Measurements from ENCODE around the gene IP6K2. TPM values are rescaled to one million over a fixed set of nuclear protein-coding genes. Genes with fewer than 3 reads are reported as not detected.

The IP6K2 gene
- polyA plus RNA-seq, 4 donors = 182 to 311 (median 218) TPM

DNA sequence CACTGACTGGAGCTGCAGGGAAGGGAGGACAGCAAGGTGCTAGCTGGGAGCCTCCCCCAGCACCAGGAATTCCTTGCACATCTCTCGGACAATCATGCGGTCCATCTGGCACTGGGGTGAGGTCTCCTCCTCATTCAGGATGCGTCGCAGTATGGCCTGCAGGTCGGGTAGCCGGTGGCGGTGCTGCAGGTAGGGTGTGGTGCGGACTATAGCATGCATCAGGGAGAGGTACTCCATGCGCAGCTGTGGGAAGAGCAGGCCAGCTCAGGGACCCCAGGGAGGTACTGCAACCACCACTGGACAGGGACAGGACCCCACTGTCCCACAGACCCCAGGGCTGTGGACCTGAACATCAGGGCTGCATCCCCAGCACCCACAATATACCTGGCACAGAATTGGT, 42.5 kb downstream of the IP6K2 start:
- DNase-seq (ENCODE audit: low read depth in 4 of 4, low spot score in 2 of 4) = no peak

DNA sequence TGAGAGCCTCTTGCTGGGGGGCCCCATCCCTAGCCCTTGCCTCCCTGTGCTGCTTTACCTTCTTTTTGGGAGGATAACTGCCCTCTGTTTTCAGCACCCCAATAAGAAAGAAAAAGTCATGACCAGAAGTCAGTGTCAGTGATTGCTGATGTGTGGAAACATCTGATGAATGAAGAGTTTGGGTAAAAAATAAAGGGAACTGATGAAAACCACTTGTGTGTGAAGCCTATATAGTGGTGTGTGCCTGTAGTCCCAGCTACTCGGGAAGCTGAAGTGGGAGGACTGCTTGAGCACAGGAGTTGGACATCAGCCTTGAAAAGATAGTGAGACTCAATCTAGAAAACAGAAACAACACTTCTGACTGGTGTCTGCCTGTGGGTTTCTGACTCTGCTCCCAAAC, 44.5 kb downstream of the IP6K2 start:
- no peak for DNase-seq (ENCODE audit: low read depth in 4 of 4, low spot score in 2 of 4)

DNA sequence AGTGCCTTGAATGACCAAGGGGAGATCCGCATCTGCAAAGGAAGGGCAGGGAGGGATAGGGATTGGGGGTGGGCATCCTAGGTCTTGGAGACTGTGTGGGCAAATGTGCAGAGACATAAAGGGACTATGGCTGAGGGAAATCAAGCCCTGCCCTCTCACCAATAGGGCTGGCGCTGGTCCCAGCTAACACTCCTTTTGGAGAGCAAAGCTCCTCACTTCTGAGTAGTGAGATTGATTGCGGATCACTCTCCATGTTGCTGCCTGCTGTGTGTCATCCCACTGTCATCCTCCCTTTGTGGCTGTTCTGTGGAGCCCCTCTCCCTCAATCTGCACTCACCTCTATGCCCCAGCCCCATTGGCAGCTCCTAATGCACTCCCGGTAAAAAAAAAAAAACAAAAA, 52.1 kb downstream of the IP6K2 start:
- DNase-seq (ENCODE audit: low read depth in 4 of 4, low spot score in 2 of 4) = no peak

DNA sequence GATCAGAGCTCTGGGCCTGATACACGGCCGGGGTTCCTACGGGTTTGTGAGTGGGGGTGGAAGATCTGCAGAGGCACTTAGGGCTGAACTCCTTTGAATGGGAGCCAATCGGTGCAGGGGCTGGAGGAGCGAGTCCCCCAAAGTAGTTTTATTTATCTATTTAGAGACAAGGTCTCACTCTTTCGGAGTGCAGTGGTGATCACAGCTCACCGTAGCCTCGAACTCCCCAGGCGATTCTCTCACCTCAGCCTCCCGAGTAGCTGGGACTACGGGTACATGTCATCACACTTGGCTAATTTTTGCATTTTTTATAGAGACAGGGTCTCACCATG, 52.7 kb downstream of the IP6K2 start:
- no peak for DNase-seq (ENCODE audit: low read depth in 4 of 4, low spot score in 2 of 4)

DNA sequence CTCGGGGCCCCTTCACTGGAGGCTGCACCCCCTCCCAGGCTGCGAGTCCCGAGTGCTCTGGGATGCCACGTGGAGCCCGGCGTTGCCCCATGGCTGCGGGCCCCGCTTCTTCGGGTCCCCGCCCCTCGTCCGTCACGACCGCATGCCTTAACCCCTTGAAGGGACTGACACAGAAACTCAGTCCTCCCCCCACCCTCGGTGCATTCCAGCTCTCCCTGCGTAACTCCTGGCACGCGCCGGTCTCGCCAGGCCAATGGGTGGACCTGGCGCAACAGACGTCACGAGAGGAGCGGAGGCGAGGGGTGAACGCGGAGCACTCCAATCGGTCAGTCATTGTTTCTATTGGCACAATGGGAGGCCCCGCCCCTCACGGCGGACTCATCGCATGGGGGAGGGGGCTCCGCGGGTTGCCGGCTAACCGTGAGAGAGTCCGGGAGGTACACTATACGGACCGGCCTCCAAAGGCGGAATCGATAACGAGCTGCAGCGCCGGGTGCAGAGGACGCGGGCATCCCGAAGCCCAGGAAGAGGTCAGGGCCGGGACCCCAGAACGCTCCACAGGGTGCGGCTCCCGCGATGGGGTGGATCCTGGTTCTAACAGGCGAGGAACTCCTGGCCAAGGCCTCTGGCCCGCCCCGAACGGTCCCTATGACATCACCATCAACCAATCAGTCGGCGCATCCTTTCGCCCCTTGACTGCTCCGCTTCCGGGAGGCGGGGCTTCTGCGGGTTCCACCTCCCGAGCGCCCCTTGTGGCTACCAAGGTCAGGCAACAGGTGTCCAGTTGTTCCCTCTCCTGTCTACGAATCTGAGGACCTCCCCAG, 53.3 kb downstream of the IP6K2 start:
- DNase-seq (ENCODE audit: low read depth in 4 of 4, low spot score in 2 of 4) = peak; percentile 81 to 90 (median 87)

DNA sequence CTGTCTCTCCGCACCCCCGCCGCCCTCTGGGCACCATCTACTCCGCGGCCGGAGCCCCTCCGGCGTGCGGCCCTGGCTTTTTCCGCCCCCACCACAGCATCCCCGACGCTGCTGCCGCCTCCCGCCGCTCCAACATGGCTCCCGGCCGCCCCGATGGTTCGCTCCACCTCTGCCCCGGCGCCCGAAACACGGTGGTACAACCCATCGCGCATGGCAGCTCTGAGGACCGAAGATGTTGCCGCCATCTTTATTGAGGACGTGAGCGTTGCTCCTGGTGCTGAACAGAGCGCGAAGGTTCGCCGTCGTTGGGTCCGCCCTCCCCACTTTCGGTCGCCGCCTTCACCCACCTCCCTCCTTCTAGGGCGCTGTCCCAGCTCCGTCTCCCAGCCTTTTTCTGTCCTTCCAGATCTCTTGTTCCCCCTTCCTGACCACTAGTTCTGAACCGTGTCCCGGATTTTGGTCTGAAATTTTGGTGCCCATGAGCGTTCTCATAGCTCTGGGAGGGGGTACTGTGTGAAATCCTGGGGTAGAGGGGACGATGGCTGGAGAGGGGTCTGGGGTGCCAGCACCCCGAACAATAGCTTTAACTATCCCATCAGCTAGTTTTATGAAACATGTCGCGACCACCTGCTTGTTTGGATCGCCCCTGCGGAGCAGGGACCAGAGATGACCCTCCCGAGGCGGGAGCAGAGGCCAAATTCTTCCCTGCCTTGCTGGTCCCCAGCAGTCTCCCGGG, 54.1 kb downstream of the IP6K2 start, which contains the start of gene CELSR3:
TSS of gene CELSR3 (minus strand) at position 134 of the 736 bp plus-strand sequence. CDS start 252 bp downstream, outside the sequence.
- DNase-seq (ENCODE audit: low read depth in 4 of 4, low spot score in 2 of 4) = peak in 2 of 4 donors; percentile 57 to 63

DNA sequence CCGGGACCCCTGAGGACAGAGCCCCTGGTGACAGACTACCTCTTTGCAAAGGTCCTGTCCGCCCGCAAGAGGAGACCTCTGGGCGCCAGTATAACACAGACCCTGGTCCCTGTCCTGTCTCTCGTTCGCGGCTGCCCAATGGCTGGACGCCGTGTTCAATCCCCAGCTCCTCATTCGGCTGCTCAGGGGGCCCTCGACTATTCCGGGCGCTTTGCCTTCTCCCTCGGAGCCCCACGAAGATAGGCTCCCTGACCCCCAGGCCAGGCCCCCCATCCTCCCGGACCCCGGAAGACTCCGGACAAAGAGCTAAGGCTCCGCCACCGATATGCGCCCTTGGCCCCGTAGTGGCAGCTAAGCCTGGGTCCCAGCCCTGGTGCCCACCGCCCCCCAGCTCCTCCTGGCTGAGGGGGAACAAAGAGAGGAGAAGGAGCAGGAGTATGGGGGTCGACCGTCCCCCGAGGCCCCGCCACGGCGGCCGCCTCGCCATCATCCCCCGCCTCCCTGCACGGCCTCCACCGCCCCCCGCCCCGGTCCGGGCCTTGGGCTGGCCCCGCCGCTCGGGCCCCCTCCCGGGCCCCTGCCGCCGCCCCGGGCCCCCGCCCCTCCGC, 54.8 kb downstream of the IP6K2 start:
- no peak for DNase-seq (ENCODE audit: low read depth in 4 of 4, low spot score in 2 of 4)

DNA sequence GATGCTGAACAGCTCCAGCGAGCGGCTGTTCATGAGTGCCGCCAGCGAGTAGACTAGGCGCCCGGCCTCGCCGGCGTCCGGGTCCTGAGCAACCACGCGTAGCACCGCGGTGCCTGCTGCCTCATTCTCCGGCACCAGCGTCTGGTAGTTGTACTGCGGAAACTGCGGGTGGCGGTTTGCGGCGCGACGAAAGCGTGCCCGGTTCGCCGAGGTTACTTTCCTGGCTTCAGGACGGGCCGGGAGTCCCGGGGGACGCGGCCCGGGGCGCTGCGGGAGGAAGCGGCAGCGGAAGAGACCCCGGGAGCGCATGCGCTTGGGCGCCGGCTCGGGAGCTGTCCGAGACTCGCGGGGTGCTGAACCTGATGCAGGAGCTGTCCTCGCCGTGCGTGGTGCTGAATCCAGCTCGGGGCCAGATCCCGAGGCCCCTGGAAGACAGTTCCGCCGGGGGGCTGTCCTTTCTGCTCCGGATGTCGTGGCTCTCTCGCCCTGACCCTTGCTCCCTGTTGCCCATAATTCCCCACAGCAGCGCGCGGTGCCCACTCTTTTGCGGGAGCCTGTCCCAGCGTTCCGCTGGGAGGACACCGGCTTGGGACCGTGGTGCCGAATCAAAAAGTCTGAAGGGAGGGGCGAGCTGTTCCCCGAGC, 55.4 kb downstream of the IP6K2 start:
- DNase-seq (ENCODE audit: low read depth in 4 of 4, low spot score in 2 of 4) = peak in 2 of 4 donors; percentile 44 to 61

DNA sequence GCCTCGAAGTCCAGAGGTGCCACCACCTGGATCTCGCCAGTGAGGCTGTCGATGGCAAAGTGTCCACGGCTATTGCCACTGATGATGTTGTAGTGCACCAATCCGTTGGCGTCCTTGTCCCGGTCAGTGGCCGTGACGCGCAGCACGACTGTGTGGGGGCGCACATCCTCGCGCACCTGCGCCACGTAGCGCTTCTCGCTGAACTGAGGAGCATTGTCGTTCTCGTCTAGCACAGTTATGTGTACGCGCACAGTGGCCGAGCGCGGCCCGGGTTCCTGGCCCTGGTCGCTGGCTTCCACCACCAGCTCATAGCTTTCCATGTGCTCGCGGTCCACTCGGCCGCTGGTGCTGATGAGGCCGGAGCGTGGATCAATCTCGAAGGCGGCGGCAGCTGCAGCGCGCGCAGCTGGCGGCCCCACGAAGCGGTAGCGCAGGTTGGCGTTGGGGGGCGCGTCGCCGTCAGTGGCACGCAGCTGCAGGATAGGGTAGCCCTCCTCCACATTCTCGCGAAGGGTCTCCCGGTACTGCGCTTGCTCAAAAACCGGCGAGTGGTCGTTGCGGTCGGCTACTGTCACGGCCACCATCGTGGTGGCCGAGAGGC, 56.1 kb downstream of the IP6K2 start:
- DNase-seq (ENCODE audit: low read depth in 4 of 4, low spot score in 2 of 4) = no peak

DNA sequence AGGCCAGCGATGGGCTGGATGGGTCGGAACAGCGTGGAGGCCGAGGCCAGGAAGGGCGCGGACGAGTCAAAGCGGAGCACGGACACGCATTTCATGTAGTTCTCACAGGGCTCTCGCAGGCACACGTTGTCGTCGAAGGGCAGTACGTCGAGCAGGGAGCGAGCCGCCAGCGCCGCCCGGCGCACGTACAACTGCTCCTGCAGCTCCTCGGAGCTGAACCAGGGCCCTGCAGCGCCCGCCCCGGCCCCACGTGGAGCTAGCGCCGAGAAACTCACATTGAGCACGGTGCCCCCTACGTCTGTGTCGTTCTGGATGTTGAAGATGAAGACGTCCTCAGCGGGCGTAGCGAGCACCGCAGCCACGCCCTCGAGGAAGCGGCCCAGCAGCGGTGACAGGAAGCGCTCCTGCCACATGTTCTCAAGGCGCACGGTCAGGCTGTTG, 60.2 kb downstream of the IP6K2 start:
- no peak for DNase-seq (ENCODE audit: low read depth in 4 of 4, low spot score in 2 of 4)

DNA sequence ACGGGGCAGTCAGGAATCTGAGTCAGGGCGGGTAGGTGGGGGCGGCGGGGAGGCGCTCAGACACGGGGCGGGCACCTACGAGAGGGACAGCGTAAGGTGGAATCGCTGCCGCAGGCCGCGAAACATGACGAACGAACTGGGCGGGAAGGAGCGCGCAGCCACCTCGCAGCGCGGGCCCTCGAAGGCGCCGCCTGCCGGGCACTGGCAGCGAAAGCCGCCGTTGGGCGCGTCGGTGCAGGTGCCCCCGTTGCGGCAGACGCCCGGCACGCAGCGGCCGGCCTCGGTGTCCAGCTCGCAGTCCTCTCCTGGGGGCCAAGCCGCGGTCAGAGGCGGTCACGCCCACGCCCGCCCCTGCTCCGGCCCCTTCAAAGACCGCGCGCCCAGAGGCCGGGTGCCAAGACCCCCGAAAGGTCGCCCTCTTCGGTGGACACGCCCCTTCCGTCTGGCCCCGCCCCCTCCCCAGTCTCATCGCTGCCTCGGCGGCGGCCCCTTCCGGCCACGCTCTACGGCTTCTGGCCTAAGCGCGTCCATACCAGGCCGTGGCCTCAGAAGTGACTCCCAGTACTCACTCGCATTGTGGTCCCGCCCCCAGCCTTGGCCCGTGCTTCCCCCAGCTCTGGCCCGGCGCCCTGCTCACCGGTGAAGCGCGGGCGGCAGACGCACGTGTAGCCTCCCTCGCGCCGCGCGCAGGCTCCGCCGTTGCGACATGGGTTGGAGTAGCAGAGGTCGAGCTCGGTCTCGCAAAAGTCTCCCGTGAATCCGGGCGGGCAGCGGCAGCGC, 60.8 kb downstream of the IP6K2 start:
- peak in 2 of 4 donors; percentile 56 to 63 for DNase-seq (ENCODE audit: low read depth in 4 of 4, low spot score in 2 of 4)

DNA sequence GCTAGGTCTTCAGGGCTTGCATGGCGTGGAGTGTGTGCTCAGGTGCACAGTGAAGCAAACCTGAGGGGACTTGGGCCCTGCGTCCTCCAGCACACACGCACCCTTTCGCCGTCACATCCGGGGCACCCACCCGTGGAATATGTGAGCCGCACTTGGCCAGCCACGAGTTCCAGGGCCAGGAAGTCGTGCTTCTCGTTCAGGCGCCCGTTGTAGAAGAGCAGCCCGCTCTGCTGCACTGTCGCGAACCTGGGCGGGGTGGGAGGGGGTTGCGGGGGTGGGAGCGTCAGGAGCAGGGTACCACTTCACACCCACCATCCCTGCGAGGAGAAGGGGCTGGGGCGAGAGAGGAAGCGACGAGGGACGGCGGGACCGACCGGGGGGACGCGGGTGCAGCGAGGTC, 61.4 kb downstream of the IP6K2 start:
- DNase-seq (ENCODE audit: low read depth in 4 of 4, low spot score in 2 of 4) = no peak

DNA sequence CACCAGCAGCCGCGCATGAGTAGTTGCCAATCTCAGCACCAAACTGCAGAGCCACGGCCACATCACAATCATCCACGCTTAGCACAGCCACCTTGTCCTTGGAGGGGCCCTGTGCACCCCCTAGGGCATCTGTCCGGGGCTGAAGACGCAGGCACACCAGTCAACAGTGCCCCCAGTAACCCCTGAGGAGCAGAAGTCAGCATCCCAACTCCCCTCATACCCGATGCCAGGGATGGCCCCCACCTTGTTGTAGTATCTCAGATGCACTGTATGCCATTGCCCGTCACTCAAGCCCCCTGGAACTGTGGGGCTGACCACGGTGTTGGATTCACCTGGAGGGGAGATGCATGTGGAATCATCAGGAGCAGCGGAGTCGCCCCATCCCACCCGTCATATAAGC, 62.0 kb downstream of the IP6K2 start:
- DNase-seq (ENCODE audit: low read depth in 4 of 4, low spot score in 2 of 4) = no peak

DNA sequence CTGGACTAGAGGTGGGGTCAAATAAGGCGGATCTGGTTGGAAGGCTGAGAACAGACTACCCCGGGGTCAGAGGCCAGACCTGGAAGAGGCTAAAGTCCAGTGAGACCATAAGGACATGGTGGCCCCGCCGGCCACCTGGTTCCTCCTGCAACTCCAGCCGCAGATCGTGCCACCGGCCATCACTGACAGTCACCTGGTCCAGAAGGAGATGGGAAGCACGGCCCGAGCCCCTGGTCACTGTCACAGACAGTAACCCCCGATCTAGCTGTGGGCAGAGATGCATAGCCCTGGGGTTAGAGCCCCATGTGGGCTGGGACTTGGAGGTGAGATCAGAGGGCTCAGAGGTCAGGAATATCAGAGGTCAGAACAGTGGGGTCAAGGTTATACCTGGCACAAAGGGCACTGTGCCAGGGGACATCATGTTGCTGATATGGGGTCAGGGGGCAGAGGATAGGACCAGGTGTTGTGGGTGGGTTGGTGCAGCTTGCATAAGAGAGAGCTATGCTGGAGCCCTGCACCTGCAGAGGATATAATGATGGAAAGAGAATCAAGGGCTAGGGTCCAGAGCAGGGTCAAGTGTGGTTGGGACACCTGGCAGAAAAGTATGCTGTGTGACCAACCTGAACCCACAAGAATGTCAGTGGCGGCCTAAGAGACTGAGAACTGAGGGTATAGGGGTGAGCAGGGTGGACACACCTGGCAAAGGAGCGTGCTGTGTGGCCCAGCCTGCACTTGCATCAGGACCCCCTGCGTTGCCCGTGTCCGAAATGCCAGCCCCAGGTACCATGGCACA, 63.9 kb downstream of the IP6K2 start:
- no peak for DNase-seq (ENCODE audit: low read depth in 4 of 4, low spot score in 2 of 4)

DNA sequence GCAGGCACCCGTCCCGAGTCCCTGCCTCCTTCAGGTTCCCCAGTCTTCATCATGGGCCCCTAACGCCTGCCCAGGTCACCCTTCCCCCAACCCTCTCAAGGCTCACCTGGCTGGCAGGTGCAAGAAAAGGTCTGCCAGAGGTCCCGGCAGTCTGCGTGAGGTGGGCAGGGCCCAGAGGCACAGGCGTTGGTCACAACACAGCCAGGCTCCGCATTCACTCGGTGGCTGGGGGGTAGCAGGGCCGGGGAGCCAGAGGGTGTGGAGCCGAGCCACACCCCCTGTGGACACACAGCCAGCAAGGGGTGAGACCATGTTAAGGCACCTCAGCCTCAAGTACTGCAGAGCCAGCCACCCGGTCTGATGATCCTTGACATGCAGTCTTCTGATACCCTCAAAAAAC, 65.2 kb downstream of the IP6K2 start:
- DNase-seq (ENCODE audit: low read depth in 4 of 4, low spot score in 2 of 4) = no peak

DNA sequence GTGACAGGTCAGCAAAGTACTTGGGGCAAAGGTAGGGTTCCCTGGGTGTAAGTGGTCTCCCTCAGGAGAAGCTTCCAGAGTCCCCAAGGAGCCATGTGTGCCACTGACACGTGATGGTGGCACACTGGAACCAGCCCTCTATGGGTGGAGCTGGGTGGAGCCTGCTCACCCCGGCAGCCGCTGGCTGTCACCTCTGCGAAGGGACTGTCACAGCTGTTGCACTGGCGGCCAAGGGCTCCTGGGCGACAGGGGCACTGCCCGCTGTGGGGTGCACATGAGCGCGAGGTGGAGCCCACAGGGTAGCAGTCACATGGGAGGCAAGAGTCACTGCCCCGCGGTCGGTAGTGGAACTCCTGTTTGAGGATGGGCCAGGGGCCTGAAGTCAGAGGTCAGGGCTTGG, 66.3 kb downstream of the IP6K2 start:
- DNase-seq (ENCODE audit: low read depth in 4 of 4, low spot score in 2 of 4) = no peak

DNA sequence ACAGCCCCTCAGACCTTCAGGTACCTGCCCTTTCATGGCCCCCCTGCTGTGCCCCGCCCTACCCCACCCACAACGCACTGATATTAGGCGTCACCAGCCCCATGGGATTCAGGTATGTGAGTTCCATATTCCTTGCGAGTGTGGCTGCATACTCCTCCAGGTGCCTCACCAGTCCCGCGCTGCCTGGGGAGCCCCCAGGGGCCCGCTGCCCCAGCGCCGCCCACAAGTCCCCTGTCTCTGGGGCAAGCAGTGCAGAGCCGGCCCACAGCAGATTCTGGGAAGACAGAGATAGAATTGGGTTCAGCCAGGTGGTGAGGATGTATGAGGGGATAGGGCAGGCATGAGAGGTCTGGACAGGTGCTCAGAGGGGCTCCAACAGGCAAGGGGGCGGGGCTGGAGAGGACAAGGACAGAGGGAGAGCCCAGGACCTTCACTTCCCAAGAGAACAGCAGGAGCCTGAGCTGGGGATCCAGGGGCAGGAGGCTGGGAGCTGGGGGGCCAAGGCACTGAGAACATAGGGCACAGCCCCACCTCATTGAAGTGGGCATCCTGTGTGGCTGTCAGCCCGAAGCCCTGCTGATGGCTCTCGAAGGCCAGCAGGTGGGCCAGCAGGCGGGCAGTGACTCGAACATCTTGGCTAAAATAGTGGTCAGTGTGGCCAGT, 68.7 kb downstream of the IP6K2 start:
- no peak for DNase-seq (ENCODE audit: low read depth in 4 of 4, low spot score in 2 of 4)

DNA sequence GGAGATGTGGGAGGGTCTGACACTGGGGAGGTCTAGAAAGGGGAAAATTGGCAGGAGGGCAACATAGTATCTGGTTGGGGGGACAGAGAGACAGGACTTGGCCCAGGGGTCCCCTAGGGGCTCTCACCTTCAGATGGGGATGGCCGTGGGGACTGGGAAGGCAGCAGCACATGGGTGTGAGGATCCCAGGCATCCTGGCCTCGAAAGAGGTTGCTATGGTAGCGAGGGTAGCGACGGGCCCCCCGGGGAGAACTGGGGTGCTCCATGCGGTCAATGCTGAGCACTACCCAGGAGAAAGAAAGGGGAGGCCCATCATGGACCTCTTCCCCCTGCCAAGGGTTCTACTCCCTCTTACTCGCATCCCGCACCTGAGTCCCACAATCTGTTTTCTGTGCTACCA, 69.3 kb downstream of the IP6K2 start:
- no peak for DNase-seq (ENCODE audit: low read depth in 4 of 4, low spot score in 2 of 4)

All from left renal cortex interstitium (tissue), 4 donors.